ENCODE data around the gene A1CF. TPM values are rescaled to one million over a fixed set of nuclear protein-coding genes. Genes with fewer than 3 reads are reported as not detected.
"Not testable (repeated sequence)": the region's sequence is repeated elsewhere in the genome, so short reads cannot be mapped to it uniquely, and the experiment has no call there.

The A1CF gene
- total RNA-seq, 1 donor = not detected

DNA sequence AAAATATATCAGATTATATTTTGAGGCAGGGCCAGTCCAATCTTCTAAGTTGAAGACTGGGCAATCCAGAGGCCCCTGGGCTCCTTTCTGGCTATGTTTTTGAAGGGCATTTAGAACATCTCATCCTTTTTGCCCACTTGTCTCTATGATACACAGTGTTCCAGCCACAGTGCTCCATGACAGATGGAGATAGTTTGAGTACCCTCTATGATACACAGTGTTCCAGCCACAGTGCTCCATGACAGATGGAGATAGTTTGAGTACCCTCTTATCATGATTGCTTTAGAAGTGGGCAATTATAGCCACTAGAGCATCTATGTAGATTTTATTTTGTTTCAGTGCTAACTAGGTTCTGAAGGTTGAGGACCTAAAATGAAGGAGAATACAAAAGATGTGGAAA lies 33.1 kb upstream of the A1CF start:
- TF ChIP-seq, protein P1, sequence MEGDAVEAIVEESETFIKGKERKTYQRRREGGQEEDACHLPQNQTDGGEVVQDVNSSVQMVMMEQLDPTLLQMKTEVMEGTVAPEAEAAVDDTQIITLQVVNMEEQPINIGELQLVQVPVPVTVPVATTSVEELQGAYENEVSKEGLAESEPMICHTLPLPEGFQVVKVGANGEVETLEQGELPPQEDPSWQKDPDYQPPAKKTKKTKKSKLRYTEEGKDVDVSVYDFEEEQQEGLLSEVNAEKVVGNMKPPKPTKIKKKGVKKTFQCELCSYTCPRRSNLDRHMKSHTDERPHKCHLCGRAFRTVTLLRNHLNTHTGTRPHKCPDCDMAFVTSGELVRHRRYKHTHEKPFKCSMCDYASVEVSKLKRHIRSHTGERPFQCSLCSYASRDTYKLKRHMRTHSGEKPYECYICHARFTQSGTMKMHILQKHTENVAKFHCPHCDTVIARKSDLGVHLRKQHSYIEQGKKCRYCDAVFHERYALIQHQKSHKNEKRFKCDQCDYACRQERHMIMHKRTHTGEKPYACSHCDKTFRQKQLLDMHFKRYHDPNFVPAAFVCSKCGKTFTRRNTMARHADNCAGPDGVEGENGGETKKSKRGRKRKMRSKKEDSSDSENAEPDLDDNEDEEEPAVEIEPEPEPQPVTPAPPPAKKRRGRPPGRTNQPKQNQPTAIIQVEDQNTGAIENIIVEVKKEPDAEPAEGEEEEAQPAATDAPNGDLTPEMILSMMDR (IDR thresholded peaks at IDR 0.05; ENCODE audit: extremely low read depth, low read depth, low read length) = no peak
- Histone ChIP-seq H3K9me3 (ENCODE audit: low read depth, low read length) (no peaks in the 10 kb centered on the region), H2AFZ (ENCODE audit: low read length) (no peak overlapping the region), H3K36me3 (ENCODE audit: insufficient read depth, low read length) (no peaks in the 10 kb centered on the region), H3K4me2 (ENCODE audit: insufficient read depth, low read length) (no peak overlapping the region), H3K27ac (ENCODE audit: low read depth, low read length) (no peak overlapping the region), H3K27me3 (ENCODE audit: insufficient read depth, low read length) (no peaks in the 10 kb centered on the region), H3K79me2 (ENCODE audit: insufficient read depth, low read length) (no peaks in the 10 kb centered on the region), H4K20me1 (ENCODE audit: insufficient read depth, low read length) (no peaks in the 10 kb centered on the region), H3K4me1 (ENCODE audit: insufficient read depth, low read length) (peaks cover 3% of the 10 kb centered on the region), H3K4me3 (ENCODE audit: insufficient read depth, low read length) (no peak overlapping the region)
- no peak for DNase-seq (ENCODE audit: insufficient read length, low spot score, missing footprints)

DNA sequence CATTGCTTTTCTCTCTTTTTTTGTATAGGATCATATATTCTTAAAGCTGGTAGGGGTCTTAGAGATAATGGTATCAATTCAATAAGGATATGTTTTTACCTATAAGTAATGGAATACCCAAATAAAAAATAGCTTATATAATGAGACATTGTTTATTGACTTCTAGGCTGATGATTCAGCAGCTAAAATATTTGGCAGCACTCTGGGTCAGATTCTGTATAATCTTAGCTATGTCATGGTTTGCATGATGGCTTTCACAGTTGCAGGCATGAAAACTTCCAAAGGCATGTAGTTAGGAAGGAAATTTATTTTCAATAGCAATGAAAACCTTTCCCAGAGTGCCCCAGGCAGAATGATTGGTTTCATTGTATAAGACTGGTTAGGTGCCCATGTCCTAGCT lies 32.1 kb upstream of the A1CF start:
- Histone ChIP-seq H2AFZ (ENCODE audit: low read length) (no peak overlapping the region), H3K27me3 (ENCODE audit: insufficient read depth, low read length) (no peaks in the 10 kb centered on the region), H3K4me2 (ENCODE audit: insufficient read depth, low read length) (peak overlapping the region; percentile 36), H3K27ac (ENCODE audit: low read depth, low read length) (no peak overlapping the region), H3K9me3 (ENCODE audit: low read depth, low read length) (no peaks in the 10 kb centered on the region), H3K79me2 (ENCODE audit: insufficient read depth, low read length) (no peaks in the 10 kb centered on the region), H3K4me1 (ENCODE audit: insufficient read depth, low read length) (peaks cover 3% of the 10 kb centered on the region), H3K36me3 (ENCODE audit: insufficient read depth, low read length) (no peaks in the 10 kb centered on the region), H4K20me1 (ENCODE audit: insufficient read depth, low read length) (no peaks in the 10 kb centered on the region), H3K4me3 (ENCODE audit: insufficient read depth, low read length) (no peak overlapping the region)
- DNase-seq (ENCODE audit: insufficient read length, low spot score, missing footprints) = peak; percentile 77
- TF ChIP-seq, protein P1 (IDR thresholded peaks at IDR 0.05; ENCODE audit: extremely low read depth, low read depth, low read length) = no peak

- H4K20me1 ChIP-seq (ENCODE audit: insufficient read depth, low read length) = no peaks in the 10 kb centered on the region
- H3K4me2 ChIP-seq (ENCODE audit: insufficient read depth, low read length) = no peak overlapping the region
- H3K4me3 ChIP-seq (ENCODE audit: insufficient read depth, low read length) = no peak overlapping the region
- no peak overlapping the region for H3K27ac ChIP-seq (ENCODE audit: low read depth, low read length)
- no peak for DNase-seq (ENCODE audit: insufficient read length, low spot score, missing footprints)
- TF ChIP-seq, protein P1 (IDR thresholded peaks at IDR 0.05; ENCODE audit: extremely low read depth, low read depth, low read length) = no peak
- H3K27me3 ChIP-seq (ENCODE audit: insufficient read depth, low read length) = no peaks in the 10 kb centered on the region
- no peaks in the 10 kb centered on the region for H3K9me3 ChIP-seq (ENCODE audit: low read depth, low read length)
- no peaks in the 10 kb centered on the region for H3K36me3 ChIP-seq (ENCODE audit: insufficient read depth, low read length)
- no peaks in the 10 kb centered on the region for H3K79me2 ChIP-seq (ENCODE audit: insufficient read depth, low read length)
- H2AFZ ChIP-seq (ENCODE audit: low read length) = no peak overlapping the region
- no peaks in the 10 kb centered on the region for H3K4me1 ChIP-seq (ENCODE audit: insufficient read depth, low read length)
These were observed 24.0 kb upstream of the A1CF start for GRCh38 chr10:50909334-50910014.

DNA sequence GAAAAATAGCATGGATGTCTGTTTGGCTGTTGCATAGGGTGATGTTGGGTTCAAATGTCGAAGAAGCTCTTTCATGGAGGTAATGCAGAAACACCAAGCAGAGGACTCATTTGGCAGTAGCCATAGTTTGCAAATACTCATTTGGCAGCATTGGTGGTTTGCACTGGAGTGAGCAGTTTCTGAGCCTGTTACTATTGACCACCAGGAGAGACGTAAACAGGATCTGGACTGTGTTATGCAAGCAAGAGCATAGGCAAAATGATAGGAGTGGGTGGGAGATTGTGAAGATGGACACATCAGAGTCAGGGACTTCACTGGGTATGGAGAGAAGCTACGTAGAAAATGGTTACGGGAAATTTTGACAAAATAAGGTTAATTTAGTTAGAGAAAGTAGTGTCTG lies 22.9 kb upstream of the A1CF start:
- DNase-seq (ENCODE audit: insufficient read length, low spot score, missing footprints) = no peak
- TF ChIP-seq, protein P1 (IDR thresholded peaks at IDR 0.05; ENCODE audit: extremely low read depth, low read depth, low read length) = no peak
- H3K79me2 ChIP-seq (ENCODE audit: insufficient read depth, low read length) = no peaks in the 10 kb centered on the region
- H3K4me1 ChIP-seq (ENCODE audit: insufficient read depth, low read length) = no peaks in the 10 kb centered on the region
- no peak overlapping the region for H3K4me2 ChIP-seq (ENCODE audit: insufficient read depth, low read length)
- H3K9me3 ChIP-seq (ENCODE audit: low read depth, low read length) = no peaks in the 10 kb centered on the region
- no peaks in the 10 kb centered on the region for H3K27me3 ChIP-seq (ENCODE audit: insufficient read depth, low read length)
- no peaks in the 10 kb centered on the region for H4K20me1 ChIP-seq (ENCODE audit: insufficient read depth, low read length)
- H3K4me3 ChIP-seq (ENCODE audit: insufficient read depth, low read length) = no peak overlapping the region
- H3K36me3 ChIP-seq (ENCODE audit: insufficient read depth, low read length) = no peaks in the 10 kb centered on the region
- H2AFZ ChIP-seq (ENCODE audit: low read length) = no peak overlapping the region
- H3K27ac ChIP-seq (ENCODE audit: low read depth, low read length) = no peak overlapping the region

DNA sequence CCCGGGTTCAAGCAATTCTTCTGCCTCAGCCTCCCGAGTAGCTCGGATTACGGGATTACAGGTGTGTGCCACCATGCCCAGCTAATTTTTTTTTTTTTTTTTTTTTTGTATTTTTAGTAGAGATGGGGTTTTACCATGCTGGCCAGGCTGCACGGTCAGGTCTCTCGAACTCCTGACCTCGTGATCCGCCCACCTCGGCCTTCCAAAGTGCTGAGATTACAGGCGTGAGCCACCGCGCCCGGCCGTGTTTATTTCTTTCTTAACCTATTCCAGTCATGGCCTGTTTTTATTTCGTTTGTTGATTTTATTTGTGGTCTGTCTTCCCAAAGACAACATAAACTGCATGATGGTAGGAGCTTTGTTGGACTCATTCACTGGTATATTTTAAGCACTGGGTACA lies 20.4 kb upstream of the A1CF start:
- not testable (repeated sequence) for H2AFZ ChIP-seq (ENCODE audit: low read length); H3K27ac ChIP-seq (ENCODE audit: low read depth, low read length); DNase-seq (ENCODE audit: insufficient read length, low spot score, missing footprints); H3K9me3 ChIP-seq (ENCODE audit: low read depth, low read length); H3K4me2 ChIP-seq (ENCODE audit: insufficient read depth, low read length); H3K36me3 ChIP-seq (ENCODE audit: insufficient read depth, low read length); H3K4me3 ChIP-seq (ENCODE audit: insufficient read depth, low read length); H3K79me2 ChIP-seq (ENCODE audit: insufficient read depth, low read length); H3K27me3 ChIP-seq (ENCODE audit: insufficient read depth, low read length); H4K20me1 ChIP-seq (ENCODE audit: insufficient read depth, low read length); H3K4me1 ChIP-seq (ENCODE audit: insufficient read depth, low read length)

All from osteoblast (primary cell).